Colon (tissue), 2 donors: ENCODE measurements around the gene AP3D1.

Experiments
- FAIRE-seq: peaks from 2 replicates; lab custom pipeline; 2012; peaks lifted over from hg19 to GRCh38; lab: Jason Lieb, UNC
- donor health status: control.
- donor health status: control.

Gene AP3D1

GRCh38 chr19:2180881-2181632, 29.7 kb upstream of the AP3D1 start:
- FAIRE-seq = no peak

DNA sequence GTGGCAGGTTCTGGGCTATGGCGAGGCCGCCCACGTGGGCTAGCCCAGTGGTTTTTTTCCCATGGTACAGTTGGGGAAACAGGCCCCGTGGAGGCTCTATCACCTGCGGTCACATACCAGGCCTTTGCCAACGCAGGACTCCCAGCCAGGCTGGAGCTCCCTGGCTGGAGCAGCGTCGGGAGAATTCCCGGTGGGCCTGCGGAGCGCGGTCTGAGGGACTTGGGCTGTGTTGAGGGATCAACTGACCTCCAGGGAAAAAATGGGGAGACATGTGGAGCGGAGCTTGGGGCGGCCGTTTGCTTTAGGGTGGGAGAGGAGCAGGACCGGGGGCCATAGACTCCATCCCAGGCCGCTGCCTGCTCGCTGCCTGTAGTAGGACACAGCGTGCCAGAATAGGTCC, 28.7 kb upstream of the AP3D1 start:
- FAIRE-seq = no peak

DNA sequence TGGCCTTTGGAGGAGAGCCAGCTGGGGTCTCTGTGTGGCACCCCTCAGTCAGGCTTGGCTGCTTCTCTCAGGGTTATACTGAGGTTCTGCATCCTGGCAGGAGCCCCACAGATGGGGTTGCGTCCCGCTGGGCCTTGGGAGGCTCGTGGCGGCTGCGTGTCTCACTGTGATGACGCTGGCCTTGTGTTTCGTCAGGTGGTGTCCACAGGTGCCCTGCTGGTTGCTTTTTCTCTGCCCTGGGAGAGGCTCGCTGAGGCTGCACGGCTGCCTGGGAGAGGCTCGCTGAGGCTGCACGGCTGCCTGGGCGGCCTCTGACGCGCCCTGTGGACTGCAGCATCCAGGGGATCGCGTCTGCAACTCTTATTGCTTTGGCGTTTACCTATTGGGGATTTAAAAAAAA, 27.7 kb upstream of the AP3D1 start:
- no peak for FAIRE-seq

DNA sequence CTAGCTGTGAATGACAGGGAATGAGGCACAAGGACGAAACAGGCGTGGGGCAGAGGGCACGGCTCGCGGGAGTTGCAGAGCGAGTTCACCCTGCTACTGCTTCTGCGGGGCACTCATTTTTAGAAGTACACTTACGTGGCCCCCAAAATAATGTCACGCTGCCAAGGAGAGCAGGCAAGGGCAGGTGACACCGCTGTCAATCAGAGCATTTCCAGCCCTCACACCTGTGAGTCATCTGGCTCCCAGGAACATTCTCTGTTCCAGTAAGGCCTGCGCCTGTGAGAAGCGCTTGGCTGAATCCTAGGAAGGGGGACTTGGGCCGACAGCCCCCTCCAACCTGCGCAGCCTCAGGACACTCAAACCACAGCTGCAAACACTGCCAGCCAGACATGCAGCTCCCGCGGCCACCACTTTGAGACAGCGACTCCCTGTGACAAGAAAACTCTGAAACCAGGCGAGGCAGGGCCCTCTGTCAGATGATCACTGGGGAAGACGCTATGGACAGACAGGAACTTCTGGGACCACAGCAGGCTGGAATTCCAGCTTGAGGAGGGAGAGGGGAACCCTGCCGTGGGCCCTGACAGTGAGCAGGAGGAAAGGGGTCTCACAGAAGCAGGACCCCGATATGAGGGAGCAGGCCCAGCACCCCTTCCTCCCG, 25.1 kb upstream of the AP3D1 start:
- no peak for FAIRE-seq

- FAIRE-seq = no peak
These were observed 24.4 kb upstream of the AP3D1 start for GRCh38 chr19:2175742-2176141.

DNA sequence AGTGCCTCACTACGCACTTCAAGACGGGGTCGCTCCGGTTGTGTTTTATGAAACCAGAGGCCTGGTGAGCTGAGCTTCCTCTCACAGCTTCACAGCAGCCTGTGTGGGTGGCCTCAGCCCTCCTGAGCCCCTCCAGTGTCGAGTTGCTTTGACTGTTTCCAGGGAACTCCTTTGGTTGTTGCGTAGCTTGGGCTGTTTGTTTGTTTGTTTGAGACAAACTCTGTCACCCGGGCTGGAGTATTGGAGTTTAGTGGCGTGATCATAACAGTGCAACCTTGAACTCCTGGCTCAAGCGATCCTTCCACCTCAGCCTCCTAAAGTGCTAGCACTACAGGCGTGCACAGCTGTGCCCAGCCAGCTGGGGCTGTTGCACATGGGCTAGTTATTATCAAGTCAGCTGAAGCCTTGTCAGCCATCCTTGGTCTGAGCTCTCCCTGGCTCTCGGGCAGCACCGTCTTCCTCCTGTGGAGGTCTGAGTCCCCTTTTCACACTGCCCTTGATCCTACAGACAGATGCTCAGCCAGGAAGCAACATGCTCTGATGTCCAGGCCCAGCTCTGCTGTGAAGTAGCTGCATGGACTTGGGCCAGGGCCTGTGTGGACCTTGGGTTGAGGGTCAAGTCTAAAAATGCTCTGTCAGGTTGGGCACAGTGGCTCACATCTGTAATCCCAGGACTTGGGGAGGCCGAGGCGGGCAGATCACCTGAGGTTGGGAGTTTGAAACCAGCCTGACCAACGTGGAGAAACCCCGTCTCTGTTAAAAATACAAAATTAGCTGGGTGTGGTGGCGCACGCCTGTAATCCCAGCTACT, 22.6 kb upstream of the AP3D1 start:
- no peak for FAIRE-seq

- no peak for FAIRE-seq
These were observed 22.0 kb upstream of the AP3D1 start for GRCh38 chr19:2173388-2173766.

DNA sequence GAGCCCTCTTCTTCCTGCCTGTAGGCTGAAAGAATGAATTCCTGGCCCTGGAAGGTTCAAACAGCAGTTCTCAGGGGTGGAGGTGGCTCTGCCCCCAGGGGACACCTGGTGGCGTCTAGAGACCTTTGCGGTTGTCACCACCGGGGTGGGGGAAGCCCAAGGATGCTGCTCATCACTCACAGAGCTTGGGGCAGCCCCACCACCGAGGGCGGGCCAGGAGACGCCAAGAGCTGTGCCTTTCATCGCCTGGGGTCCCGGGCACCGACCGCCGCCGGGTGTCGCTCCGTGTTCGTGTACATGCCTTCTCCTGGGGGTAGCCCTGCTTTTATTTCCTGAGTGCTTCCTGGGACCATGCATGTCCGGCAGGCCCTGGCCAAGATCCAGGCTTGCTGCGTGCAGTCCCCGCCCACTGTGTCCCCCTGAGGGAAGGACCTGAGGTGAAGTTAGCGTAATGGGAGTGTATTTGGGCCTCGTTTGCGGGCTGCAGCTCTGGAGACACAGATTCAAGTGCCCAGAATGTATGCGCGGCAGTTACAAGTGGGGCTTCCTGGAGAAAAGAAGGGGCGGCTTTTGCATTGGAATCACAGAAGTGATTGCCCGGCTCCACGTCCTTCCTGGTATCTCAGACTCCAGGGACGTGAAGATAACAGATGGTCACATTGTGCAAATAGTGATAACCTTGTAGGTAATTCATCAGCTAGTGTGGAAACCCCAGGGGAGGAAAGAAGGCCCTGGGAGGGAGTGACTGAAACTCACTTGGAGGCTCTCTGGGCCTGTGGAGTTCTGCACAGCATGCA, 20.2 kb upstream of the AP3D1 start:
- no peak for FAIRE-seq

DNA sequence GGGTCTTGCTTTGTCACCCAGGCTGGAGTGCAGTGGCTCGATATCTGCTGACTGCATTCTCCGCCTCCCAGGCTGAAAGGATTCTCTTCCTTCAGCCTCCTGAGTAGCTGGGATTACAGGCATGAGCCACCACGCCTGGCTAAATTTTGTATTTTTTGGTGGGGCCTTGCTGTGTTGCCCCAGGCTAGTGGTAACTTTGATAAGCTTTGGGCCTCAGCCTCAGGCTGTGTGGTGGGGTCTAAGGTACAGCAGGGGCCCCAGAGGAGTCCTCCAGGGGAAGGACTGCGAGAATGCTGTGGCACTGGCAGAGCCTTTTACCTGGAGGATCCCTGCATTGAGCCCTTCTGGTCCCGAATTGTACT, 19.6 kb upstream of the AP3D1 start:
- no peak for FAIRE-seq

DNA sequence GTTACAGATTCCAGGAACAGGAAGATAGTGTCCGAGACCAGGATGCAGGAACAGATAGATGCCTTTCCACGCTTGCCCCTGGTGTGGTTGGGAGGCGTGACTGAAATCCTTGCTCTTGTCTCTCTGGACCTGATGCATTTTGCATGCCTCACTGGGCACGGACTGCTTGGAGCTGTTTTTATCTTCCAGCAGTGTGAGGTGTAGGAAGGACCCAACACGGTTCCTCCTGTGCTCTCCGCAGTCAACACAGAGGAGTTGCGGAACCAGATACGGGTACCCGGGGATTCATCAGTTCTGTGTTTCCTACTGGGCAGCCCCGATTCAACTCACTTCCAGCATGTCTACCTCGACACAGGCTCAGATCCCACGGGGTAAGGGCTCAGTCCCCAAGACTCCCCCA, 18.9 kb upstream of the AP3D1 start:
- no peak for FAIRE-seq

DNA sequence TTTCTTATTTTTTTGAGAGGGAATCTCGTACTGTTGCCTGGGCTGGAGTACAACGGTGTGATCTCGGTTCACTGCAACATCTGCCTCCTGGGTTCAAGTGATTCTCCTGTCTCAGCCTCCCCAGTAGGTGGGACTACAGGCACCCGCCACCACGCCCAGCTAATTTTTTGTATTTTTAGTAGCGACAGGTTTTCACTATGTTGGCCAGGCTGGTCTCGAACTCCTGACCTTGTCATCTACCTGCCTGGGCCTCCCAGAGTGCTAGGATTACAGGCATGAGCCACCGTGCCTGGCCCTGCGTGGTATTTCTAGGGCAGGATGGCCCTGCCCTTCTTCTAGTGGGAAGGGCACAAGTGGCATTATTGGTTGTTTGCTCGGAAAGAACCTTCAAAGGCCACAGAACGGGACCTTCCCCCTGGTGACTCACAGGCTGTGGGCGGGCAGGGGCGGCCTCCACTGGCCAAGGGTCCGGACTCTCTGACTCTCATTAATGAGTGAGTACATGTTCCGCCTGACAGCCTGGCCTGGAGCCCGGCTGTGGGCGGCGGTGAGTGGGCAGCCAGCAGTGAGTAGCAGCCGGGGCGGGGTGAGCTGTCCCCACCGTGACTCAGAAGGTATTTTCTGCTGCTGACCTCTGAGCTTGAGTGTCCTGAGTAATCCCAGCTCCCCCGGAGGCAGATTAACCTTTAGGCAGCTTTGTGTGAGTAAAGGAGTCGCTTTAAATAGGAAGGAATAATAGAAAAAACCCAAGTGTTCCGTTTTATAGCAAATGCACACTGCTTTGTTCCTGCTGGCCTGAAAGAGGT, 17.5 kb upstream of the AP3D1 start:
- FAIRE-seq = peak; percentile 53

DNA sequence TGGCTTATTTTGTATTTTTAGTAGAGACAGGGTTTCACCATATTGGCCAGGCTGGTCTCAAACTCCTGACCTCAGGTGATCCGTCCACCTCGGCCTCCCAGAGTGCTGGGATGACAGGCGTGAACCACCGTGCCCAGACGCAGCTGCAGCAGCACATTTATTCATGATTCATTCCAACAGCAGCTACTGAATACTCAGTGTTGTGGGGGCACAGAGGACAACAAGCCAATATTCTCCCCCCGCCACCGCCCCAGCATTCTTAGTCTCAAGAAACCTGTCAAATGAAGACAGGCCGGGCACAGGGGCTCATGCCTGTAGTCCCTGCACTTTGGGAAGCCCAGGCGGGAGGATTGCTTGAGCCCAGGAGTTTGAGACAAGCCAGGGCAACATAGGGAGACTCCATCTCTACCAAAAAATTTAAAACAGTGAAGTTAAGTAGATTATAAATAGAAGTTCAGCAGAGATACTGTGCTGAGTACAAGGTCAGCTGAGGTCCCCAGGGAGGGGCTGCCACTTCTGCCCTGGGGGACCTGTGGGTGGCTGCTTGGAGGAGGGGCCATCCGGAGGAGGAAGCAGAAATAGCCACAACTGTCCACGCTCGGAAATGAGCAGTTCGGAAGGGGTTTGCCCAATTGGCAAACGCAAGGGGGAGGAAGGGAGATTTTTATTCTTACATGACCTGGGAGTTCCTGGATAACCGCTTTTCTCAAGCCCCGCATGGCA, 16.7 kb upstream of the AP3D1 start:
- no peak for FAIRE-seq

GRCh38 chr19:2166741-2167738, 15.7 kb upstream of the AP3D1 start:
- FAIRE-seq = no peak

- FAIRE-seq = no peak
These were observed 12.9 kb upstream of the AP3D1 start for GRCh38 chr19:2164020-2164998.

DNA sequence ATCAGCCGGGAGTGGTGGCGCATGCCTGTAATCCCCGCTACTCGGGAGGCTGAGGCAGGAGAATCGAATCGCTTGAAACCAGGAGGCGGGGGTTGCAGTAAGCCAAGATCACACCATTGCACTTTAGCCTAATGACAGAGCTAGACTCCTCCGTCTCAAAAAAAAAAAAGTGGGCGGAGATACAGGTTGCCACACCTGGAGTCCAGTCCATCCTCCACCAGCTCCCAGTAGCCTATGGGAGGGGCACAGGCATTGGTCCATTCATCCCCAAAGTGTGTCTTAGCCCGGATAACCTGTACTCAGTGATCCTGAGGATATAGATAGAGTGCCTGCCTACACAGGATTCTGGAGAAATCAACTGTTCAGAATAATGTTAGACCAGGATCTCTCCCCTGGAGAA, 9.0 kb upstream of the AP3D1 start:
- no peak for FAIRE-seq

DNA sequence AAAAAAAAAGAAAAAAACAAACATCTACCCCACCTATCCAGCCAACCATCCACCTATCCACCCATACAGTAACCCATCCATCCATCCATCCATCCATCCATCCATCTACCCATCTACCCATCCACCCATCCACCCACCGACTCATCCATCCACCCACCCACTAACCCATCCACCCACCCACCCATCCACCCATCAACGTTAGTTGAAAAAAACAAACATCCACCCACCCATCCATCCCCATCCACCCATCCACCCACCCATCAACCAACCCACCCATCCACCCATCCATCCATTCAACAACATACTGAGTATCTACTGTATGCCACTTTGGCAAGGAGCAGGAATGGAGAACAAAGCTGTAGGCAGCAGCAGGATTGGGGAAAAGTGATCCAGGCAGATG, 6.1 kb upstream of the AP3D1 start:
- no peak for FAIRE-seq

DNA sequence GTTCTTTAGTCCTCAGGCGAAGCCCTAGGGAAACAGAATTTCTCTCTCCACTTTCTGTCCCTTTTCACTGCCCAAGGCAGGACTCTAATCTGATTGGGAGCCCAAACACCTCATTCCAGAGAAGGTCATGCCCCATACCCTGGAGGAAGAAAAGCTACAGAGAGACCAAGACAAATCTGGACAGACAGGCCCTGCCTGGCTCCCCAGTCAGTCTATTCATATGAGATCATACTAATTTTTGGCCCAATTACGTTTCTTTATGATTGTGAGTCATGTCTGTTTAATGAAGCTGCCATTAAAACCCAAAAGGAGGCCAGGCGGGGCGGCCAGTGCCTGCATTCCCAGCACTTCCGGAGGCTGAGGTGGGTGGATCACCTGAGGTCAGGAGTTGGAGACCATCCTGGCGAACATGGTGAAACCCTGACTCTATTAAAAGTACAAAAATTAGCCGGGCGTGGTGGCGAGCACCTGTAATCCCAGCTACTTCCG, 3.3 kb upstream of the AP3D1 start:
- FAIRE-seq = no peak

GRCh38 chr19:2150794-2151338, 500 bp downstream of the AP3D1 start:
- FAIRE-seq = no peak
